Medulla oblongata (tissue), 1 donor: Measurements from ENCODE around the gene PODXL2.
"Not testable (repeated sequence)": the region's sequence is repeated elsewhere in the genome, so short reads cannot be mapped to it uniquely, and the experiment has no call there.

Experiments
- DNase-seq: peaks from one replicate; pipeline ENCODE4 v3.0.0-alpha.2; 2015; ENCODE audit errors: extremely low spot score

Gene PODXL2

GRCh38 chr3:127674790-127675189, 45.8 kb downstream of the PODXL2 start:
- DNase-seq = no peak

DNA sequence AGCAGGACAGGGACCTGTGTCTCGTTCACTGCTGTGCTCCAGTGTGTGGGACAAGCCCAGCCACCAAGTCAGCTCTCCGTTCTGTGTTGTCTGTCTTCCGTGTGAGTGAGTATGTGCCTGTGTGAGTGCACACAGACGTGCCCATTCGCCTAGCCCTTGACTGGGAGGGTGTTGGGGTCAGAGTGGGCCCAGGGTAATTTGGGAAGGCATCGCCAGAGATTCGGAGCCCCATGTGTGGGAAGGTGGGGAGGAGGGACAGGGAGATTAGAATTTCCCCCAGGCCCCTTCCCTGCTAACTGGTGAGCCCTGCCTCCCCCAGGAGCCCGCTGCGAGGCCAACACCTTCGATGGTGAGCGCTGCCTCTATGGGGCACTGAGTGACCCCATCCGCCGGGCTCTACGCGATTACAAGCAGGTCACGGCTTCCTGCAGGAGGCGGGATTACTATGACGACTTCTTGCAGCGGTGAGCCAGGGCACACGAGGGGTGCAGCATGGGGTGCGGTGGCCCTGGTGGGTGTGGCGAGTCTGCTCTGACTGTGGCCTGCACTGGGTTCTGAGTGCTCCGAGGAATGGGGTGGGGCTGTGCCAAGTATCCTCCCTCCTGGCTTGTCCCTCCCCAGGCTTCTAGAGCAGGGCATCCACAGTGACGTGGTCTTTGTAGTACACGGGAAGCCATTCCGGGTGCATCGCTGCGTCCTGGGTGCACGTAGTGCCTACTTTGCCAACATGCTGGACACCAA, 46.8 kb downstream of the PODXL2 start:
- no peak for DNase-seq

GRCh38 chr3:127676456-127676855, 47.5 kb downstream of the PODXL2 start:
- DNase-seq = no peak

DNA sequence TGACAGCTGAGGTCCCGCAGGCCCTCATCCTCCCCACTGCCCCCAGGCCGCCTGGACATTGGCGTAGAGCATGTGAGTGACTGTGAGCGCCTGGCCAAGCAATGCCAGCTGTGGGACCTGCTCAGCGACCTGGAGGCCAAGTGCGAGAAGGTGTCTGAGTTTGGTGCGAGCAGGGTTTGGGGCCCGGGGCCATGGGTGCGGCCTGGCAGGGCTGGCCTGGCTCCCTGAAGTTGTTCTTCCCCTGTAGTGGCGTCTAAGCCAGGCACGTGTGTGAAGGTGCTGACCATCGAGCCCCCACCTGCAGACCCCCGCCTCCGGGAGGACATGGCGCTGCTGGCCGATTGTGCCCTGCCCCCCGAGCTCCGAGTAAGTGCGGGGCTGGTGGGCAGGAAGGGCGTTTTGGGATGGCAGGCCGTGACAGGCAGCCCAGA, 48.0 kb downstream of the PODXL2 start:
- DNase-seq = no peak

DNA sequence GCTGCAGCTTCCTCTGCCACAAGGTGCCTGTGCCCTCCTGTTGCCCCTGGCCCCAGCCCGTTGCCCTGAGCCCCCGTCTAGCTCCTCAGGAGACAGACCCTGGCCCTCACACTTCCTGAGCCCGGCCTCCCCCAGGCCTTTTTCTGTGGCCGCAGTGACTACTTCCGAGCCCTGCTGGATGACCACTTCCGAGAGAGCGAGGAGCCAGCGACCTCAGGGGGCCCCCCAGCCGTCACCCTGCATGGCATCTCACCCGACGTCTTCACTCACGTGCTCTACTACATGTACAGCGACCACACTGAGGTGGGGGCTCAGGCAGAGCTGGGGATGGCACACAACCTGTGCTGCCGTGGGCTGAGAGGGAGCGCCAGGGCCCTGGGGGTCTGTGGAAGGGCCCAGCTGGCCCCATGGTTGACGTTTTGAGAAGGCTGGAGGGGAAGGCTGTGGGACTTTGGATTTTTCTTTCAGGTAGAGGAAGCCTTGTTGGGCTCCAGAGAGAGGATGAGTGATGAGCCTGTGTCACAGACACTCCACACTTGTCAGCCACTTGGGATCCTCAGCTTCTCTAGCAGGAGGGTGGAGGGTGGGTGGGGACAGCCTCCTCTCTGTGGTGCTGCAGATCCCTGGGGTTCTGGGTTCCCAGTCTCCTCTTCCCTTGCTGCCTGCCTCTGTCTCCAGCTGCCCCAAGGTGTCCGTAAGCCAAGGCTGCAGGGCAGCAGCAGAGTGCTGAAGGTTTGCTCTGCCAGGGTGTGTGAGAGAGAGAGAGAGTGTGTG, 48.7 kb downstream of the PODXL2 start:
- DNase-seq = no peak

DNA sequence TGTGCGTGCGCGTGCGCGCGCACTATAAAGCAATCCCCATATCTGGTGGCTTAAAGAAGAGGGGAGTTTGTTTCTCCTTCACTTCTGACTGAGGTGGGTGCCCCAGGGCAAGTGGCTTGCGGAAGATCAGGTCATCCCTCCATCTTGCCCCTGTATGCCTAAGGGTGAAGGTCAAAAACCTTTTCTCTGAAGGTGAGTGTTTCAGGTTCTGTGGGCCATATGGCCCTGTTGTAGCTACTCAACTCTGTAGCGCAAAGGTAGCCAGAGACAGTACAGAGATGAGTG, 49.3 kb downstream of the PODXL2 start:
- no peak for DNase-seq

DNA sequence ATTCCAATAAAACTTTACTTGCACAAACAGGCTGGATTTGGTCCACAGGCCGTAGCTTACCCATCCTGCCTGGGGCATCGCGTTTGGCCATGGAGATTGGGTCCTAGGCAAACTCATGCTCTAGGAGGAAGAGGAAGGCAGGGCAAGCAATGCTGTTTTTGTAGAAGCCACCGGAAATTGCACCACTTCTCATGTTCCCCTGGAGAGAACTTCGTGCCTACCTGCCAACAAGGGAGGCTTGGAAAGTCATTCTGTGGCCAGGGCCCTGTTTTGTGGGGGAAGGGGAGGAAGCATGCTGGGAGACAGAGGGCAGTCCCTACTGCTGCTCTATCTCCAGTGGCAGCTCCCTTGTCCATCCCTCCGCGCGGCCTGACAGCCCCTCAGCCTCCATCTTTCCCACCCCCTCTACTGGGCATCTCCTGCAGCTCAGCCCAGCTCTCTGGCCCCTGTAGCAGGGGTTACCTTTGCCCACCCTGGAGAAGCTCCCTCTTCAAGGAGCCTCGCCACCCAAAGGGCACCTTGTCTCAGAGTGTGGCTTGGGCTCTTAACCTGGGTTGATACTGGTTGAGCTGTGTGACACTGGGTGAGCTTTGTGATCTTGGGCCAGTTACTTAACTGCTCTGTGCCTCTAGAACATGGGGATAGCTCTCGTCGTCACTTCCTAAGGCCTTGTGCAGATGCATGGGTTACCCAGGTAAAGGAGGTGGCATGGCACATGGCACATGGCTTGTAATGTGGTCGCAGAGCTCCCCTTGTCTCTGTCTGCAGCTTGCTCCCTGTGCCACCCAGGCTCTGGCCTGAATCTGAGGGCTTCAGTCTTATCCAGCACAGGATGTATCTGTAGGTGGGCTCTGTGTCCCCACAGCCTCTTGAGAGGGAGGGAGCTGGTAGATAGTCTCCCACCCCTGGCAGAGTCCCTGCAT, 49.9 kb downstream of the PODXL2 start:
- no peak for DNase-seq

DNA sequence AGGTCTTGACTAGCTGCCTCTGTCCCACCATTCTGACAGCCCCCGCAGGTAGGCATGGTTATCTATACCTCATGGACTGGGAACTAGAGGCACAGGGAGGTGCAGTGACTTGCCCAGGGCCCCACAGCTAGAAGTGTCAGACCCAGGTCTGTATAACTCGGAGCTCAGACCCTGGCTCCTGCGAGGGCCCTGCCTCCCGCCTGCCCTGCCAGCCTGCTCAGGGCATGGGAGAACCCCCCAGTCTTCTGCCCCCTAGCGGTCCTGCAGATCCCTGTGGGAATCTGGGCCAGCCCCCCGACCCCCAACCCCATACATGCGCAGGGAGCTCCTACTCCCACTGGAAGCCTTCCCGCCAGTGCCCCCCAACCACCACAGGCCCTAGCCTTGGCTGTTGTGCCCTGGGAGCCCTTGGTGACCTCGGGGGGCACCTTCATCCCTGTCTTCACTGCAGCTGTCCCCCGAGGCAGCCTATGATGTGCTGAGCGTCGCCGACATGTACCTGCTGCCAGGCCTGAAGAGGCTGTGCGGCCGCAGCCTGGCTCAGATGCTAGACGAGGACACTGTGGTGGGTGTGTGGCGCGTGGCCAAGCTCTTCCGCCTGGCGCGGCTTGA, 50.7 kb downstream of the PODXL2 start:
- no peak for DNase-seq

DNA sequence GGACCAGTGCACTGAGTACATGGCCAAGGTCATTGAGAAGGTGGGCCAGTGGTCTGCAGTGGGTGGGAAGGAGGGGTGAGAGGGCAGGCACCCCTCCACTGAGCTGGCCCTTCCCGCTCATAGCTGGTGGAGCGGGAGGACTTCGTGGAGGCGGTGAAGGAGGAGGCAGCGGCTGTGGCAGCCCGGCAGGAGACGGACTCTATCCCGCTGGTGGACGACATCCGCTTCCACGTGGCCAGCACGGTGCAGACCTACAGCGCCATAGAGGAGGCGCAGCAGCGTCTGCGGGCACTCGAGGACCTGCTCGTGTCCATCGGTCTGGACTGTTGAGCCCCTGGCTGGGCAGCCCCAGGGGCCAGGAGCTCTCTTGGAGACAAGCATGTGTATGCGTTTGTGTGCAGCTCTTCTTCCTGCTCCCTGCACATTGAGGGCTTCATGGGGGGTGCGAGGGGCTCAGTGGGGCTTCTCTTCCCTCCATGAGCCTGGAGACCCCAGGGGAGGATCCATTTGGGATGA, 51.2 kb downstream of the PODXL2 start:
- DNase-seq = no peak

DNA sequence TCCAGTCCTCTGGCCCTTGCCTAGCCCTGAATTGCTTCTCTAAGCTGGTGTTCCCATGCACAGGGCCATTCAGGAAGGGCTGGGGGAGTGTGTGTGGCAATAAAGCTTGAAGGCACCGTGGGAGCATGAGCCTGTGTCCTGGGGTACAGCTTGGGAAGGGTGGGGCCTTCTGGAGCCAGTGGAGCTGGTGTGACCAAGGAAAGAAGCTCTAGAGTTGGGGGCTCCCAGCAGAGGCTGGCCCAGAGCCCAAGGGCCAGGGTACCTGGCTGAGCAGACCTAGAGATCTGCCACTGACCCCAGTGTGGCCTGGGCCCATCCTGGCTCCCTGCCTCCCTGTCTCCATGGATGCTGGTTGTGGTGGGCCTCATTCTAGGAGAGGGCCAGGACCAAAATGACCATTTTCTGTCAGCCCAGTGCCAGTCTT, 51.8 kb downstream of the PODXL2 start:
- no peak for DNase-seq

- not testable (repeated sequence) for DNase-seq
These were observed 53.2 kb downstream of the PODXL2 start for GRCh38 chr3:127682175-127682554.

GRCh38 chr3:127682561-127682960, 53.6 kb downstream of the PODXL2 start:
- no peak for DNase-seq

GRCh38 chr3:127684871-127685707, 56.1 kb downstream of the PODXL2 start:
- DNase-seq = no peak

DNA sequence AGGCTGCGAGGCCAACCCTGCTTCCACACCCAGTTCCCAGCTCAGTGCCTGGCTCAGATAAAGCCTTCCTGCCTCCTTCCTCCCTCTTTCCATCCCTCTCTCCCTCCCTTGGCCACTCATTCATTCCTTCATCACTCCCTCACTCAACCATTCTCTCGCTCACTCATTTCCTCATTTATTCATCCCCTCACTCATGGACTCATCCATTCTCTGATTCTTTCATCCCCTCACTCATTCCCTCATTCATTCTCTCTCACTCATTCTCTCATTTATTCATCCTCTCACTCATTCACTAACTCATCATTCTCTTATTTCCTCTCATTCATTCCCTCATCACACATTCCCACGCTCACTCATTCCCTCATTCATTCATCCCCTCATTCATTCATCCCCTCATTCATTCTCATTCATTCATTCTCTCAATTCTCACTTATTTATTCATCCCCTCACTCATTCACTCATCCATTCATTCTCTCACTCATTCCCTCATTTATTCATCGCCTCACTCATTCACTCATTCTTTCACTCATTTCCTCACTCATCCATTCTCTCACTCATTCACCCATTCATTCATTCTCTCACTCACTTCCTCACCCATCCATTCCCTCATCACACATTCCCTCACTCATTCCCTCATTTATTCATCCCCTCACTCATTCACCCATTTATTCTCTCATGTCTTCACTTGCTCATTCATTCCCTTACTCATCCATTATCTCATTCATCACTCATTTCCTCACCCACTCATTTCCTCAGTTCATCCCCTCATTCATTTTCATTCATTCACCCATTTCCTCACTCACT, 56.9 kb downstream of the PODXL2 start:
- DNase-seq = no peak

DNA sequence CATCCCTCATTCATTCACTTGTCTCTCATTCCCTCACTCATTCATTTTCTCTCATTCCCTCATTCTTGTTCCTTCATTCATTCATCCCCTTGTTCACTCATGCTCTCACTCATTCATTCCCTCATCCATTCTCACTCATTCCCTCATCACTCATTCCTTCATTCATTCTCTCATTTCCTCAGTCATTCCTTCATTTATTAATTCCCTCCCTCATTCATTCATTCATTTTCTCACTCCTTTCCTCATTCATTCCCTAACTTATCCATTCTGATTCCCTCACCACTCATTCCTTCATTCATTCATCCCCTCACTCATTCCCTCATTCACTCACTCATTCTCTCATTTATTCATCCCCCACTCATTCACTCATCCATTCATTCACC, 57.5 kb downstream of the PODXL2 start:
- no peak for DNase-seq

DNA sequence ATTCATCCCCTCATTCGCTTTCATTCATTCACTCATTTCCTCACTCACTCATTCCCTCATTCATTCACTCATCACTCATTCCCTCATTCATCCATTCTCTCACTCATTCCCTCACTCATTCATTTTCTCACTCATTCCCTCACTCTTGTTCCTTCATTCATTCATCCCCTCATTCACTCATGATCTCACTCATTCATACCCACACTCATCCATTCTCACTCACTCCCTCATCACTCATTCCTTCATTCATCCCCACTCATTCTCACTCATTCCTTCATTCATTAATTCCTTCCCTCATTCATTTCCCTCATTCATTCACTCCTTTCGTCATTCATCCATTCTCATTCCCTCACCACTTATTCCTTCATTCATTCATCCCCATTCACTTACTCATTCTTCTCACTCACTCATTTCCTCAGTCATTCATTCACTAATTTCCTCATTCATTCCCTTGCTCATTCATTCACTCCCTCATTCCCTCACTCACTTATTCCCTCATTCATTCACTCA, 58.3 kb downstream of the PODXL2 start:
- no peak for DNase-seq

DNA sequence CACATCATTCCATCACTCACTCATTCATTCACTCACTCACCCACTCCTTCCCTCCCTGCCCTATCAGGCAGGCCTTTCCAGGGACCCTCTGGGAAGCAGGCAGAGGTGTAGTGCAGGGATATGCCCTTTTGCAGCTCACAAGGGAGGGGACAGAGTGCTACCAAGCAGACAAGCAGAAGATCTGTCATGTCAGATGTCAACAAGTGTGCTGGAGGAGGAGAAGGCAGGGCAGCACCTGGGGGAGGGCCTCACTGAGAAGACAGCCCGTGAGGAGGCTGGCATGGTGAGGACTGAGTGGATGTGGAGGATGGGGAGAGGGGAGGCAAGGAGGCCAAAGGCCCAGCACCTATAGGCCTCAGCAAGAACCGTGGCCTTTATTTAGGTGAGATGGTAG, 59.0 kb downstream of the PODXL2 start:
- DNase-seq = no peak

DNA sequence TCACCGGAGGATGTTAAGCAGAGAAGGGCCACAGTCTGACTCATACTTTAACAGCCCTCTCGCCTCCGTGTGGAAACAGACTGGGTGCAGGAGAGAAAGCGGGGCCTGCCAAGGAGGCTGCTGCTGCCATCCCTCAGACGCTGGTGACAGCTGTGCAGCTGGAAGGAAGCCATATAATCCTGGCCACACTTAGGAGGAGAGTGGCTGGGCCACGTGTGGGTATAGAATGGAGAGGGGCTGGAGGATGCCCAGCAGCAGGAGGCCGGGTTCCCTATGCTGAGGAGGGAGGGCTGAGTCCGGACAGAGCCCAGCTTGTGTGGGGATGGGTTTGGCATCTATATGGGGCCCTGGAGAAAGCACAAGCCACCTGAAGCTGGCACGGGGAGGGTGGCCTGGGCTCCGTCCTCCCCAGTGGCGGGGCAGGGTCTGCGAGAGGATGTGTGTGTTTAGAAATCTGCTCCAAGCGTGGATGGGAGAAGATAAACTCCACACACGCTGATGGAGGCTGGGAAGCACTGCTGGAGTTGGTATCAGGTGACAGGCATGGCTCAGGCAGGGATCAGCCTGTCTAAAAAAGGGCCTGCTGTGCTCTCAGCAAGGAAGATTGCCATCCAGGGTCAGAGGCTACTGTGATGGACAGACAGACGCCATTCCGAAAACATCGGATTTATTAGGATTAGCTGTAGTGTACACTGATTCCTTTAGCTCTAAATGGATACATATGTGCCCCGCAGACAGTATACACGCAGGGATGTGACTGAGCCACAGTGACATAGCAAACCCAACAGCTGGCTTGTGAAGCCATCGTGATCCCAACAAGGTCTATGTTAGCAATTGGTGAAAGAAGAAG, 59.7 kb downstream of the PODXL2 start:
- DNase-seq = peak; percentile 49
